GM21360 (cell line): ENCODE results near the gene TNS1.

Experiments used
- ATAC-seq: cut with Tn5 transposase; IDR thresholded peaks from one replicate; pipeline ENCODE4 v1.9.1; 2021; ENCODE audit warnings: mild to moderate bottlenecking, moderate library complexity; ENCODE audit not compliant: unreplicated experiment

Gene TNS1

DNA sequence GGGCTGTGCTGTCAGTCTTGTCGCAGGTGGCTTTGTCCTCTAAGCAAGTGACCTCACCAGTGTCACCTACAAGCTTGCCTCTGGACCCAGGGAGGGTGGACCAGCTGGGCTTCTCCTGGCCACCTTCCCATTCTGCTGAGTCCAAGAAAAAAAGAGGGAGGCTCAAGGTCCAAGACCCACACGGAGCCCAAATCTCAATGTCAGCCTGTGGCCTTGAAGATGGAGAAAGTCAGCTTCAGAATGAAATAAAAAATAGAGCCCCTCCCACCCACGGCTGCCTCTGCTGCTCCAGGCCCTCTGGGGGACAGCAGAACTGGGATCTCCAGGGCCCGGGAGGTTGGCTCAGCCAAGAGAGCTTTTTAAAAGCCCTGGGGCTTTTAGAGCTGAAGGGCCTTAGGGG, 145.9 kb downstream of the TNS1 start:
- ATAC-seq = no peak

DNA sequence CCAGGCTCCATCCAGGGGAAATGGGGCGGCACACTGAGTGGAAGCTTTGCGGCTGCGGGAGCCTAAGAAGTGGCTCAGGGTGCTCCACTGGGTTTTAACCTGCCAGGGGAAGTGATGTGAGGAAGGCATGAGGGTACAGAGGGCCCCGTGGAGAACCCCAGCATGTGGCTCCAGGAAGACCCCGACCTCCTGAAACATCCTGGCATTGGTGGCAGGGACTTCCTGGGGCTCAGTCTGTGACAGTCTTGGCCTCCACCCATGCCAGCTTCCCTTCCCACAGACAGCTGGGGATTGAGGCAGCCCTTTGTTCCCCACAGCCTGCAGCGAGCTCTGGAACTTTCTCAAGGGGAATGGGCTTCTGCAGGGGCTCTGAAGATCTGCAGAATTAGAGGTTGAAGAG, 146.6 kb downstream of the TNS1 start:
- no peak for ATAC-seq

GRCh38 chr2:217854684-217855420, 147.9 kb downstream of the TNS1 start:
- no peak for ATAC-seq

- no peak for ATAC-seq
Observed at GRCh38 chr2:217853961-217854360, 148.8 kb downstream of the TNS1 start.

- no peak for ATAC-seq
Observed at GRCh38 chr2:217853301-217853881, 149.4 kb downstream of the TNS1 start.

- no peak for ATAC-seq
Observed at GRCh38 chr2:217852555-217853211, 150.1 kb downstream of the TNS1 start.

DNA sequence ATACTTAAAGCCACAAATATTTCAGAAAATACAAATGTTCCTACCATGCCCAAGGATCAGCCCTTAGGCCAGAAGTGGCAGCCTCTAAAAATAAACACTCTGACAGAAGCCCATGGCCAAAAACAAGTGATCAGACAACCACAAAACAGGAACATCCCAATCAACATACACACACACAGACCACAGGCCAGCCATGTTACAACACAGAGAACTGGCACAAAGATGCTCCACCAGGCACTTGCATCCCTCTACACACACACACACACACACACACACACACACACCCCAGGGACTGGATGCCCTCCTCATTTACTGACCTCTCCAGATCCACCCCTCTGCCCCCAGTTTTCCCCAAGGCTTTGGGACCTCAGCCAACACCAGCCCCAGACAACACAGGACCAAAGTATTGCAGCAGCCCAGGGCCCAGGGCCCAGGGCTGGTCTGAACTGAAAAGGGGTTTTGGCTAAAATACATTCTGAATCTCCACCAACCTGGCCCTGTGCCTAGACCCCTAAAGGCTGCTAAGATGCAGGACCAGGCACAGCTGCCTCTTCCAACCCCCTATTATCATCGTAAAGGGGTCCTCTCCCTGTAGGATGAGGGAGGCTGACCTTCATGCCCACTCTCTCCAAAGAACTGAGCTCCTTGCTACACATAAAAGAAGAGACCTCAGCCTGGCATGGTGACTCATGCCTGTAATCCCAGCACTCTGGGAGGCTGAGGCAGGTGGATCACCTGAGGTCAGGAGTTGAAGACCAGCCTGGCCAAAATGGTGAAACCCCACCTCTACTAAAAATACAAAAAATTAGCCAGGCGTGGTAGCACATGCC, 151.4 kb downstream of the TNS1 start:
- ATAC-seq = no peak

DNA sequence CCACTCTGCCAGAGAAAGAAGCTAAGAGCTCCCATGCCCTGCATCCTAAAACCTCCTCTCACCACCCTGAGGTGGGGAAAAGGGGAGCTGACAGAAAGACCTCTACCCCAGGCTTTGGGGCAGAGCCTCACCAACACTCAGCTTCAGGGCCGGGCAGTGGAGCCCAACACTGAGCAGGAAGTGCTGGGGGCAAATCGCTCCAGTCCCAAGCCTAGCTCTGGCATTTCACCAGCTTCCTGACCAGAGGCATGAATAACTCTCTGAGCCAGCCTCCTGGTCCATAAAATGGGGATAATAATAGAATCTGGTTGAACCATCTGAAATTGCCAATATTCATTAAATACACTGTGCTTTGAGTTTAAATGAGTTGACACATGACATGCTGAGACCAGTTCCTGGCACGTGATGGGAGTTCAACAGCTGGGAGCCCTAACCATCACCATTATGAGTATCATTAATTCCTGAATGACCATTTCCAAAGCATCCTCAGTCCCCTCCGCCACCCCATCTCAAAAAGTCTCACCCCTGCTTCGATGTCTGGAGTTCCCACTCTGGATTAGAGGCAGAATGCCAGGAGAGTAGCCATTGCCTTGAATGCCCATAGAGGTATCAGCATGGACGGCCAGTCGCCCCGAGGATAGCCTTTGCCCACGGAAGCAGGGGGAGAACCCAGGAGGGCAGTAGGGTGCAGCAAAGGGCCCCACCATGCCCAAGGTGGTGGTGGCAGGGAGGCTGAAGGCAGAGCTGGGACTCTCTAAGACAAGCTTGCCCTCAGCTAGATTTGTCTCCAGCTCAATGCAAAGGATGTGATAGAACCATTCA, 153.4 kb downstream of the TNS1 start:
- ATAC-seq = no peak

GRCh38 chr2:217848351-217848957, 154.3 kb downstream of the TNS1 start:
- ATAC-seq = no peak

- ATAC-seq = no peak
Observed at GRCh38 chr2:217847552-217848350, 155.0 kb downstream of the TNS1 start.

GRCh38 chr2:217847115-217847514, 155.7 kb downstream of the TNS1 start:
- ATAC-seq = no peak

- ATAC-seq = no peak
Observed at GRCh38 chr2:217846321-217846743, 156.5 kb downstream of the TNS1 start.

GRCh38 chr2:217845301-217845700, 157.5 kb downstream of the TNS1 start:
- ATAC-seq = no peak

DNA sequence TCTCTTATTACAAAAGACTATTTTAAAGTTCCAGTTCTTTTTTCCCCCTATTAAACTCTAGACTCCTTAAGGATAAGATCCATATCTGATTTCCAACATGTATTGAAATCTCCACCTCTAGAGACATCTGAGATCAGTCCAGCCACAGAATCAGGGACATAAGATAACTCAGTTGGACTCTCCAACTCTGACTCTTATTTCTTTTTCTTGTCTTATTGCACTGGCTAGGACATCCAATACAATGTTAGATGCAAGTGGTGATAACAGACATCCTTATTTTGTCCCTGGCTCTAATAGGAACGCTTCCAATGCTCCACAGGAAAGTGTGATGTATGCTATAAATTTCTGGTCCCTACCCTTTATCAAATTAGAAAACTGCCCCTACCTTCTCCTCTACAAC, 158.1 kb downstream of the TNS1 start:
- ATAC-seq = no peak

DNA sequence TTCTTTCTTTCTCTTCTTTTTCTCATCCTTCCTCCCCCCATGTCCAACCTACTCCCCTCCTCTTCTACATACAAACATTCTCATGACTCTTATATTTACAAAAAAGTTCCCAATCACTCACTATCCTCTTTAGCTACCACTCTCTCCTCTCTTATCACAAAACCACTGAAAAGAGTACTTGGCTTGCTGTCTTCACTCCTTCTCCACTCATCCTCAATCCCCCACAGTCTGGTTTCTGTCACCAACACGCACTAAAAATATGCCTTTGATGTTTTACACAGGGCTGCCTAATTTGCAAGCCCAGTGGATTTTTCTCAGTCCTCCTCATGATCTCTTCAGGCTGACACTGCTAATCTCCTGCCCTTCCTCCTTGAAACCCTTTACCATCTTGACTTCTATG, 159.5 kb downstream of the TNS1 start:
- no peak for ATAC-seq

GRCh38 chr2:217842017-217842416, 160.8 kb downstream of the TNS1 start:
- ATAC-seq = no peak

GRCh38 chr2:217840522-217840921, 162.3 kb downstream of the TNS1 start:
- ATAC-seq = no peak

- ATAC-seq = no peak
Observed at GRCh38 chr2:217839750-217840107, 163.1 kb downstream of the TNS1 start.

- ATAC-seq = no peak
Observed at GRCh38 chr2:217839073-217839749, 163.6 kb downstream of the TNS1 start.
